Liver (tissue), 9 donors: ENCODE results near the gene GOLGA7B. TPM values are rescaled to one million over a fixed set of nuclear protein-coding genes. Genes with fewer than 3 reads are reported as not detected.

ENCODE experiments used
- DNase-seq: peaks from one replicate; pipeline ENCODE4 v3.0.0-alpha.2; 2017; ENCODE audit warnings: low spot score
- H3K27ac ChIP-seq, 2 donors: one replicate each; pipeline ENCODE4 v1.7.0; 2013; ENCODE audit warnings: inconsistent platforms in 2 of 2, low read length in 2 of 2, control low read depth in 1 of 2, low read depth in 1 of 2, mild to moderate bottlenecking in 1 of 2
- H3K27me3 ChIP-seq, 4 donors: one replicate each; pipeline versions ENCODE4 v1.6.1 to v1.7.0; 2013; ENCODE audit warnings: low read length in 3 of 4, inconsistent platforms in 1 of 4, mild to moderate bottlenecking in 1 of 4, moderate library complexity in 1 of 4; ENCODE audit not compliant: control insufficient read depth in 4 of 4, insufficient read depth in 4 of 4
- H3K36me3 ChIP-seq, 4 donors: one replicate each; pipeline versions ENCODE4 v1.6.1 to v1.7.0; 2013; ENCODE audit warnings: low read length in 3 of 4, mild to moderate bottlenecking in 3 of 4, low read depth in 1 of 4, moderate library complexity in 1 of 4; ENCODE audit not compliant: control insufficient read depth in 4 of 4, insufficient read depth in 3 of 4
- H3K4me1 ChIP-seq, 4 donors: one replicate each; pipeline versions ENCODE4 v1.6.1 to v1.7.0; 2013; ENCODE audit warnings: low read length in 3 of 4, mild to moderate bottlenecking in 3 of 4, moderate library complexity in 1 of 4; ENCODE audit not compliant: control insufficient read depth in 4 of 4, insufficient read depth in 4 of 4
- H3K4me3 ChIP-seq, 3 donors: one replicate each; pipeline versions ENCODE4 v1.6.1 to v1.7.0; 2013; ENCODE audit warnings: low read length in 3 of 3, control low read depth in 1 of 3, low read depth in 1 of 3, mild to moderate bottlenecking in 1 of 3
- H3K9ac ChIP-seq, 2 donors: one replicate each; pipeline ENCODE4 v1.7.0; 2013; ENCODE audit warnings: low read length in 2 of 2, mild to moderate bottlenecking in 2 of 2, moderate library complexity in 2 of 2, control low read depth in 1 of 2, low read depth in 1 of 2
- H3K9me3 ChIP-seq, 4 donors: one replicate each; pipeline versions ENCODE4 v1.6.1 to v1.7.0; 2013; ENCODE audit warnings: low read length in 3 of 4; ENCODE audit not compliant: control insufficient read depth in 4 of 4
- CTCF ChIP-seq: fragments of 150-350 bp; IDR thresholded peaks from 2 replicates; pipeline ENCODE4 v1.5.1; 2017; ENCODE audit warnings: improper control_type of control experiment, low read depth, low read length; ENCODE audit not compliant: missing input control
- EGR1 ChIP-seq, 2 donors: IDR thresholded peaks; 2 replicates each; pipeline ENCODE4 v1.6.1; 2016 to 2018; ENCODE audit warnings: antibody characterized with exemption in 2 of 2, low read depth in 2 of 2
- FOXA1 ChIP-seq: IDR thresholded peaks from 2 replicates; pipeline ENCODE4 v1.6.1; 2016; ENCODE audit warnings: antibody characterized with exemption
- HNF4G ChIP-seq: IDR thresholded peaks from 2 replicates; pipeline ENCODE4 v1.6.1; 2016; ENCODE audit warnings: antibody characterized with exemption
- JUND ChIP-seq, 2 donors: IDR thresholded peaks; 2 replicates each; pipeline ENCODE4 v1.6.1; 2016; ENCODE audit warnings: antibody characterized with exemption in 2 of 2
- NR2F2 ChIP-seq: IDR thresholded peaks from 2 replicates; pipeline ENCODE4 v1.6.1; 2016; ENCODE audit warnings: antibody characterized with exemption
- RXRA ChIP-seq, 2 donors: IDR thresholded peaks; 2 replicates each; pipeline ENCODE4 v1.6.1; 2017 to 2018; ENCODE audit warnings: antibody characterized with exemption in 2 of 2, mild to moderate bottlenecking in 1 of 2
- SP1 ChIP-seq: IDR thresholded peaks from 2 replicates; pipeline ENCODE4 v1.6.1; 2018; ENCODE audit warnings: antibody characterized with exemption, mild to moderate bottlenecking
- TAF1 ChIP-seq: conservative IDR thresholded peaks from 2 replicates; pipeline ENCODE4 v1.6.1; 2016; ENCODE audit warnings: antibody characterized with exemption, mild to moderate bottlenecking
- YY1 ChIP-seq: IDR thresholded peaks from 2 replicates; pipeline ENCODE4 v1.6.1; 2016; ENCODE audit warnings: antibody characterized with exemption, mild to moderate bottlenecking
- WGBS: extraction: QIAGEN DNeasy Blood & Tissue Kit; methylation state at CpG from one replicate; pipeline ENCODE4 v1.1.7; 2013; 5-methylcytosine and 5-hydroxymethylcytosine counted together
- polyA plus RNA-seq, 2 donors: library from polyadenylated mRNA; stranded (reverse) in 1 of 2; unstranded in 1 of 2; fragments of 200-250 nt in 1 of 2; fragments of >200 nt in 1 of 2; fragmentation: Nextera tagmentation in 1 of 2; extraction: Ambion mirVana in 1 of 2; gene quantifications; one replicate each; pipeline versions ENCODE4 v1.2.1 to v1.2.3, GENCODE V29; 2013 to 2015
- total RNA-seq, 2 donors: library from RNA; depleted of rRNA; stranded (reverse); fragments of >200 nt; gene quantifications; one replicate each; pipeline ENCODE4 v1.2.3, GENCODE V29; 2014
- TF ChIP-seq, protein P1 (sequence below): IDR thresholded peaks from 2 replicates; pipeline ENCODE4 v1.6.1; 2016; ENCODE audit warnings: antibody characterized with exemption
- TF ChIP-seq, protein P2 (sequence below): IDR thresholded peaks from 2 replicates; pipeline ENCODE4 v1.6.1; 2016; ENCODE audit warnings: antibody characterized with exemption
- TF ChIP-seq, protein P3 (sequence below): IDR thresholded peaks from 2 replicates; pipeline ENCODE4 v1.6.1; 2016; ENCODE audit warnings: antibody characterized with exemption, mild to moderate bottlenecking
- TF ChIP-seq, protein P4 (sequence below): IDR thresholded peaks from 2 replicates; pipeline ENCODE4 v1.6.1; 2016; ENCODE audit warnings: antibody characterized with exemption
- donor health status: healthy.
- donor health status: healthy.
- donor health status: healthy.
- donor health status: healthy.
- donor health status: healthy.

Gene GOLGA7B
- total and polyA plus RNA-seq, 4 donors = 0.05 to 0.63 (median 0.40) TPM

DNA sequence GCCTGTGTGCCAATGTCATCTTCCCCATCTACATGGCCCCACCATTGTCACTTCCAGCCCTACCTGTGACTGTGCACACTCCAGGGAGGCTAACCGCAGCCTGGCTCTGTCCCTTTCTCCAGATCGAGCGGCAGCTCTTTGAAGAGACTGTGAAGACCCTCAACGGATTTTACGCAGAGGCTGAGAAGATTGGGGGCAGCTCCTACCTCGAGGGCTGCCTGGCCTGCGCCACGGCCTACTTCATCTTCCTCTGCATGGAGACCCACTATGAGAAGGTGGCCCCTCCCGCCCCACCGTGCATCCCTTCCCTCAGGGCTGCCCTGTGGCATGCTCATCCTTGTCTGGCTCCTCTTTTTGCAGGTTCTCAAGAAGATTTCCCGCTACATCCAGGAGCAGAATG is 14.2 kb downstream of the GOLGA7B start:
- 88% methylated on average over 11 of the region's 11 CpGs for WGBS
- no peaks in the 10 kb centered on the region for H3K36me3 ChIP-seq
- H3K4me1 ChIP-seq = peaks cover 0 to under 1% (median 0%) of the 10 kb centered on the region in 4 donors
- no peaks in the 10 kb centered on the region for H3K9me3 ChIP-seq
- H3K9ac ChIP-seq = no peak overlapping the region
- DNase-seq = no peak
- TF ChIP-seq RXRA (IDR thresholded peaks at IDR 0.05) (no peak), NR2F2 (no peak), YY1 (no peak), FOXA1 (no peak), HNF4G (no peak), JUND (IDR thresholded peaks at IDR 0.05) (no peak), EGR1 (IDR thresholded peaks at IDR 0.05; ENCODE audit: low read depth in 2 of 2) (no peak), CTCF (no peak), TAF1 (no peak), SP1 (no peak)
- TF ChIP-seq, protein P1, sequence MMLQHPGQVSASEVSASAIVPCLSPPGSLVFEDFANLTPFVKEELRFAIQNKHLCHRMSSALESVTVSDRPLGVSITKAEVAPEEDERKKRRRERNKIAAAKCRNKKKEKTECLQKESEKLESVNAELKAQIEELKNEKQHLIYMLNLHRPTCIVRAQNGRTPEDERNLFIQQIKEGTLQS = no peak
- TF ChIP-seq, protein P2, sequence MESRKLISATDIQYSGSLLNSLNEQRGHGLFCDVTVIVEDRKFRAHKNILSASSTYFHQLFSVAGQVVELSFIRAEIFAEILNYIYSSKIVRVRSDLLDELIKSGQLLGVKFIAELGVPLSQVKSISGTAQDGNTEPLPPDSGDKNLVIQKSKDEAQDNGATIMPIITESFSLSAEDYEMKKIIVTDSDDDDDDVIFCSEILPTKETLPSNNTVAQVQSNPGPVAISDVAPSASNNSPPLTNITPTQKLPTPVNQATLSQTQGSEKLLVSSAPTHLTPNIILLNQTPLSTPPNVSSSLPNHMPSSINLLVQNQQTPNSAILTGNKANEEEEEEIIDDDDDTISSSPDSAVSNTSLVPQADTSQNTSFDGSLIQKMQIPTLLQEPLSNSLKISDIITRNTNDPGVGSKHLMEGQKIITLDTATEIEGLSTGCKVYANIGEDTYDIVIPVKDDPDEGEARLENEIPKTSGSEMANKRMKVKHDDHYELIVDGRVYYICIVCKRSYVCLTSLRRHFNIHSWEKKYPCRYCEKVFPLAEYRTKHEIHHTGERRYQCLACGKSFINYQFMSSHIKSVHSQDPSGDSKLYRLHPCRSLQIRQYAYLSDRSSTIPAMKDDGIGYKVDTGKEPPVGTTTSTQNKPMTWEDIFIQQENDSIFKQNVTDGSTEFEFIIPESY = no peak
- TF ChIP-seq, protein P3, sequence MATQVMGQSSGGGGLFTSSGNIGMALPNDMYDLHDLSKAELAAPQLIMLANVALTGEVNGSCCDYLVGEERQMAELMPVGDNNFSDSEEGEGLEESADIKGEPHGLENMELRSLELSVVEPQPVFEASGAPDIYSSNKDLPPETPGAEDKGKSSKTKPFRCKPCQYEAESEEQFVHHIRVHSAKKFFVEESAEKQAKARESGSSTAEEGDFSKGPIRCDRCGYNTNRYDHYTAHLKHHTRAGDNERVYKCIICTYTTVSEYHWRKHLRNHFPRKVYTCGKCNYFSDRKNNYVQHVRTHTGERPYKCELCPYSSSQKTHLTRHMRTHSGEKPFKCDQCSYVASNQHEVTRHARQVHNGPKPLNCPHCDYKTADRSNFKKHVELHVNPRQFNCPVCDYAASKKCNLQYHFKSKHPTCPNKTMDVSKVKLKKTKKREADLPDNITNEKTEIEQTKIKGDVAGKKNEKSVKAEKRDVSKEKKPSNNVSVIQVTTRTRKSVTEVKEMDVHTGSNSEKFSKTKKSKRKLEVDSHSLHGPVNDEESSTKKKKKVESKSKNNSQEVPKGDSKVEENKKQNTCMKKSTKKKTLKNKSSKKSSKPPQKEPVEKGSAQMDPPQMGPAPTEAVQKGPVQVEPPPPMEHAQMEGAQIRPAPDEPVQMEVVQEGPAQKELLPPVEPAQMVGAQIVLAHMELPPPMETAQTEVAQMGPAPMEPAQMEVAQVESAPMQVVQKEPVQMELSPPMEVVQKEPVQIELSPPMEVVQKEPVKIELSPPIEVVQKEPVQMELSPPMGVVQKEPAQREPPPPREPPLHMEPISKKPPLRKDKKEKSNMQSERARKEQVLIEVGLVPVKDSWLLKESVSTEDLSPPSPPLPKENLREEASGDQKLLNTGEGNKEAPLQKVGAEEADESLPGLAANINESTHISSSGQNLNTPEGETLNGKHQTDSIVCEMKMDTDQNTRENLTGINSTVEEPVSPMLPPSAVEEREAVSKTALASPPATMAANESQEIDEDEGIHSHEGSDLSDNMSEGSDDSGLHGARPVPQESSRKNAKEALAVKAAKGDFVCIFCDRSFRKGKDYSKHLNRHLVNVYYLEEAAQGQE = no peak
- TF ChIP-seq, protein P4, sequence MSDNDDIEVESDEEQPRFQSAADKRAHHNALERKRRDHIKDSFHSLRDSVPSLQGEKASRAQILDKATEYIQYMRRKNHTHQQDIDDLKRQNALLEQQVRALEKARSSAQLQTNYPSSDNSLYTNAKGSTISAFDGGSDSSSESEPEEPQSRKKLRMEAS = no peak
- no peak overlapping the region for H3K27ac ChIP-seq
- H3K4me3 ChIP-seq = no peak overlapping the region
- H3K27me3 ChIP-seq = peaks cover 0 to 2% (median 0%) of the 10 kb centered on the region in 4 donors

GRCh38 chr10:97865488-97865887 is 15.8 kb downstream of the GOLGA7B start:
- Histone ChIP-seq H3K36me3 (no peaks in the 10 kb centered on the region), H3K27me3 (peaks cover 0 to 2% (median 0%) of the 10 kb centered on the region in 4 donors), H3K4me1 (peaks cover 0 to 9% (median 3%) of the 10 kb centered on the region in 4 donors), H3K4me3 (no peak overlapping the region), H3K9ac (no peak overlapping the region), H3K27ac (no peak overlapping the region), H3K9me3 (no peaks in the 10 kb centered on the region)
- no peak for TF ChIP-seq TAF1
- WGBS = 74% methylated on average over 18 of the region's 18 CpGs
- no peak for DNase-seq
